Activated naive CD4-positive, alpha-beta T cell treated with anti-CD3 and anti-CD28 coated beads for 36 hours (primary cell): ENCODE measurements around the gene LHFPL6. TPM values are rescaled to one million over a fixed set of nuclear protein-coding genes. Genes with fewer than 3 reads are reported as not detected.

Experiments used
- CTCF ChIA-PET: fragments of 350-600 bp; sonication (Branson Sonifier 250); formaldehyde crosslinking; loops from one replicate; lab custom pipeline; 2021; ENCODE audit warnings: antibody characterized with exemption; lab: Charles Lee
- DNase-seq: peaks from one replicate; pipeline ENCODE4 v3.0.0-alpha.2; 2020
- H3K27ac Mint-ChIP-seq: one replicate; pipeline ENCODE4 v1.8.0; 2021; ENCODE audit warnings: mild to moderate bottlenecking, mixed read lengths
- H3K27me3 Mint-ChIP-seq: one replicate; pipeline ENCODE4 v1.8.0; 2021; ENCODE audit warnings: low read depth, mixed read lengths
- H3K36me3 Mint-ChIP-seq: one replicate; pipeline ENCODE4 v1.8.0; 2021; ENCODE audit warnings: low read depth, mixed read lengths
- H3K4me1 Mint-ChIP-seq: one replicate; pipeline ENCODE4 v1.8.0; 2021; ENCODE audit warnings: low read depth, mixed read lengths
- H3K4me3 Mint-ChIP-seq: one replicate; pipeline ENCODE4 v1.8.0; 2021; ENCODE audit warnings: mild to moderate bottlenecking, moderate library complexity, mixed read lengths
- H3K9me3 Mint-ChIP-seq: one replicate; pipeline ENCODE4 v1.8.0; 2021; ENCODE audit warnings: mixed read lengths
- intact Hi-C: fragments of 100-400 bp; cut with micrococcal nuclease; formaldehyde crosslinking; loops from one replicate; pipeline ENCODE4 v1.15.1; 2023
- total RNA-seq, 2 experiments: library from RNA; stranded (reverse); gene quantifications; one replicate each; pipeline ENCODE4 v1.2.3, GENCODE V29; 2021

LHFPL6 gene
- total RNA-seq, 2 experiments from 2014 or later, result 1.2 to 1.5 TPM

GRCh38 chr13:39499604-39500003 is 103.4 kb downstream of the LHFPL6 start:
- intact Hi-C loops, result no loop called here
- Mint-ChIP-seq H3K4me3 (no peak overlapping the region), H3K36me3 (no peaks in the 10 kb centered on the region), H3K27me3 (peaks cover 4% of the 10 kb centered on the region), H3K4me1 (no peaks in the 10 kb centered on the region), H3K9me3 (no peaks in the 10 kb centered on the region), H3K27ac (no peak overlapping the region)
- no peak for DNase-seq
- CTCF ChIA-PET, result interaction anchor here (0.6 kb wide), 1 partner anchor 15 kb away, joined by 4 read pairs; no protein-coding TSS in a partner anchor

- Mint-ChIP-seq H3K27me3 (peaks cover 4% of the 10 kb centered on the region), H3K27ac (no peak overlapping the region), H3K36me3 (no peaks in the 10 kb centered on the region), H3K9me3 (no peaks in the 10 kb centered on the region), H3K4me3 (no peak overlapping the region), H3K4me1 (no peaks in the 10 kb centered on the region)
- CTCF ChIA-PET, result no interaction called here
- intact Hi-C loops, result no loop called here
- no peak for DNase-seq
These were observed 104.4 kb downstream of the LHFPL6 start for GRCh38 chr13:39498471-39499114.

- no peaks in the 10 kb centered on the region for H3K4me1 Mint-ChIP-seq
- H3K27me3 Mint-ChIP-seq, result peaks cover 4% of the 10 kb centered on the region
- H3K4me3 Mint-ChIP-seq, result no peak overlapping the region
- H3K36me3 Mint-ChIP-seq, result no peaks in the 10 kb centered on the region
- H3K27ac Mint-ChIP-seq, result no peak overlapping the region
- no peak for DNase-seq
- intact Hi-C loops, result no loop called here
- CTCF ChIA-PET, result no interaction called here
- no peaks in the 10 kb centered on the region for H3K9me3 Mint-ChIP-seq
These were observed 106.5 kb downstream of the LHFPL6 start for GRCh38 chr13:39496506-39496905.

- Mint-ChIP-seq H3K9me3 (no peaks in the 10 kb centered on the region), H3K27ac (no peak overlapping the region), H3K27me3 (peaks cover 6% of the 10 kb centered on the region), H3K4me1 (no peaks in the 10 kb centered on the region), H3K36me3 (no peaks in the 10 kb centered on the region), H3K4me3 (no peak overlapping the region)
- CTCF ChIA-PET, result no interaction called here
- intact Hi-C loops, result no loop called here
- DNase-seq, result no peak
These were observed 108.4 kb downstream of the LHFPL6 start for GRCh38 chr13:39494633-39495032.

GRCh38 chr13:39494006-39494405 is 109.0 kb downstream of the LHFPL6 start:
- peaks cover 4% of the 10 kb centered on the region for H3K27me3 Mint-ChIP-seq
- no peak for DNase-seq
- no peak overlapping the region for H3K4me3 Mint-ChIP-seq
- intact Hi-C loops, result no loop called here
- H3K36me3 Mint-ChIP-seq, result no peaks in the 10 kb centered on the region
- no peaks in the 10 kb centered on the region for H3K4me1 Mint-ChIP-seq
- H3K9me3 Mint-ChIP-seq, result no peaks in the 10 kb centered on the region
- H3K27ac Mint-ChIP-seq, result no peak overlapping the region
- CTCF ChIA-PET, result no interaction called here

- intact Hi-C loops, result no loop called here
- CTCF ChIA-PET, result interaction anchor here (0.8 kb wide), 1 partner anchor 15 kb away, joined by 3 read pairs; no protein-coding TSS in a partner anchor
- Mint-ChIP-seq H3K9me3 (no peaks in the 10 kb centered on the region), H3K4me1 (no peaks in the 10 kb centered on the region), H3K27me3 (peaks cover 4% of the 10 kb centered on the region), H3K27ac (no peak overlapping the region), H3K36me3 (no peaks in the 10 kb centered on the region), H3K4me3 (no peak overlapping the region)
- DNase-seq, result no peak
These were observed 112.9 kb downstream of the LHFPL6 start for GRCh38 chr13:39490136-39490535.

DNA sequence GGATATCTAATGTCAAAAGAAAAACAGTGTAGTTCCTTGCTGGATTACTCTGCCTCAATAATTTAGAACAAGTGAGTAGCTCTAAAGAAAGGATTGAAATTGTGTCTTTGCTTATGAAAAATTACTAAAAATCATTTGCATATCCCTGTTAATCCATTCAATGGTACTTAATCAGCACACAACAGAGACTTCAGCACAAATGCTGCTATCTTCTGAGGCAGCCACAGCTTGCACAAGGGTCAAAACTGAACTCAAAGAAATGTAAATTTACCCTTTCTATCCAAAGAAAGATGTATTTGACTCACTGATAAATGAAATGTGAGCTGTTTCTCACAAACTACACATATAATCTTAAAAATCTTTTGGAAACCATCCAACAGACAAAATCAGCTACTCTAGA is 116.2 kb downstream of the LHFPL6 start:
- H3K27ac Mint-ChIP-seq, result no peak overlapping the region

DNA sequence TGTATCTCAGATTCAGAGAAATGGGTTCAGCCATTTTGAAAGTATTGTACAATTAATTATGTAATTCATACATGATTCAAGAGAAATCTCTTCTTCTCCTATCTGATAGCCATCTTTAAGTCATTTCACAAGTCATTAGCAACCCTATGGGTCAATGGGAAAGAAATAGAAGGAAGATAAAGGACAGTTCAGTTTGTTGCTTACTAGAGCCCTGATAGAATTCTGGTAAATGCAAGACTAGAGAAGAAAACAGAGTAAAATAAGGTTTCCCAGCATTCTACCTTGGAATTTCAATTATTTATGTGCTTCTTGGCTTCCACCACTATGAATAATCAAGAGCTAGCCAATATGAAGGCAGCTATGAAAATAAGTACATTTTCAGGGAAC is 117.7 kb downstream of the LHFPL6 start:
- no peak overlapping the region for H3K27ac Mint-ChIP-seq
- no peaks in the 10 kb centered on the region for H3K36me3 Mint-ChIP-seq
- H3K9me3 Mint-ChIP-seq, result no peaks in the 10 kb centered on the region
- no peaks in the 10 kb centered on the region for H3K4me1 Mint-ChIP-seq
- DNase-seq, result no peak
- H3K27me3 Mint-ChIP-seq, result peaks cover 6% of the 10 kb centered on the region
- intact Hi-C loops, result no loop called here
- CTCF ChIA-PET, result no interaction called here
- no peak overlapping the region for H3K4me3 Mint-ChIP-seq

More for the DNA sequence above, 116.2 kb downstream of the LHFPL6 start:
- intact Hi-C loops, result no loop called here
- DNase-seq, result no peak
- Mint-ChIP-seq H3K36me3 (no peaks in the 10 kb centered on the region), H3K27me3 (peaks cover 6% of the 10 kb centered on the region), H3K4me3 (no peak overlapping the region), H3K9me3 (no peaks in the 10 kb centered on the region), H3K4me1 (no peaks in the 10 kb centered on the region)
- CTCF ChIA-PET, result no interaction called here

DNA sequence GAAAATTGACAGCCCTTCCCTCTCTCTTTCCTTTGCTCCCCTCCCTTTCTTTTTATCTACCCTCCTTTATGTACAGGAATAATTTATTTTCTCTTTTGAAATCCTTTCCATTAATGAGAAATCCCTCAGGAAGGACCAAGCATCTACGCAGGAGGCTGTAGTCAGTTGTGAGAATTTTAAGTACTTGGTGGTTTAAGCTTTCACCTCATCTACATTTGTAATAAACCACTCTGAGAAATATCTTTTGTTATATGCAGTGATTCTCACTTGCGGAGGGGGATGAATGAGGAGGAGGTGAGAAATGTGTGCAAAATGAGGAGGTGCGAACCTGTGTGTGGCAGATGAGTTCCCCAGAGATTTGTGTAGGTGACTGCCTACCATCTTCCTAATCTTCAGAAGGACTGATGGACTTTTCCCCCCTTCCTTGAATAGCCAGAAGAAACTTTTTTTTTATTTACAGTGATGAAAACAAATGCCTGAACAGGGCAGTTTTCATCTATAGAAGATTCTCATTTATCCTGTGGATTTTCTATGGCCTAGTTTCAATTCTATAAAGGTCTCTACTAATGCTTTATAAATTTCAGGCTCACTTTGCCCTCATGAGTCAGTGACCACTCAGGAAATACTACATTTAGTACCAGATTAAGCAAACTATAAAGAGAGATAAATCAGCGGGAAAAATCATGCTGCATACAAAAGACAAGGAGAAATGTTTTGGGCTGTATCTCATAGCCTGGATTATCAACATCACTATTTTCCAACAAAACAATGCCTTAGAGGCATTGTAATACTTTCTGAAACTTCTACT is 118.3 kb downstream of the LHFPL6 start:
- H3K4me3 Mint-ChIP-seq, result no peak overlapping the region
- H3K4me1 Mint-ChIP-seq, result no peaks in the 10 kb centered on the region
- no peak overlapping the region for H3K27ac Mint-ChIP-seq
- H3K9me3 Mint-ChIP-seq, result no peaks in the 10 kb centered on the region
- CTCF ChIA-PET, result no interaction called here
- intact Hi-C loops, result no loop called here
- DNase-seq, result no peak
- peaks cover 6% of the 10 kb centered on the region for H3K27me3 Mint-ChIP-seq
- H3K36me3 Mint-ChIP-seq, result no peaks in the 10 kb centered on the region

DNA sequence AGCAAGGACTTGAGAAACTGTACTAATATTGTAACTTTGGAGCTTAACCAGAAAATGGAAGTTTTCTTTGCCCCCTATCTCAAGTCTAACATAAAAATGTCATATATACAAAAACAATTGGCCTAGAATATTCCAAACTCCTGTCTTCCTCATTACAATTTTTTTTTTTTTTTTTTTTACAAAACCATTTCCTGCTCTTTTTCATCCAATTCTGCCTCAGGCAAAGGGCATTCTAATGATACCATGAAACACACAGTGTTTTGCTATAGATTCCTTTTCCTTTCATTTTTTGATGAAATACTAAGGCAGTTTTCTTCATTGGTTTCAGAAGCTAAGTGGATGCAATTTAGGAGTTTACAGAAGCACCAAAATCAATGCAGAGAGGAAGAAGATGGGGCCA is 119.7 kb downstream of the LHFPL6 start:
- CTCF ChIA-PET, result interaction anchor here (1.0 kb wide), 1 partner anchor 129 kb away, joined by 3 read pairs; no protein-coding TSS in a partner anchor
- no peak for DNase-seq

GRCh38 chr13:39481491-39481890 is 121.5 kb downstream of the LHFPL6 start:
- CTCF ChIA-PET, result no interaction called here
- H3K9me3 Mint-ChIP-seq, result no peaks in the 10 kb centered on the region
- no peak overlapping the region for H3K4me3 Mint-ChIP-seq
- DNase-seq, result no peak
- no peak overlapping the region for H3K27ac Mint-ChIP-seq
- H3K36me3 Mint-ChIP-seq, result no peaks in the 10 kb centered on the region
- no peaks in the 10 kb centered on the region for H3K4me1 Mint-ChIP-seq
- intact Hi-C loops, result no loop called here
- H3K27me3 Mint-ChIP-seq, result peaks cover 6% of the 10 kb centered on the region

More for the DNA sequence above, 119.7 kb downstream of the LHFPL6 start:
- H3K4me1 Mint-ChIP-seq, result no peaks in the 10 kb centered on the region
- intact Hi-C loops, result no loop called here
- no peaks in the 10 kb centered on the region for H3K9me3 Mint-ChIP-seq
- H3K36me3 Mint-ChIP-seq, result no peaks in the 10 kb centered on the region
- H3K4me3 Mint-ChIP-seq, result no peak overlapping the region
- H3K27me3 Mint-ChIP-seq, result peaks cover 6% of the 10 kb centered on the region
- H3K27ac Mint-ChIP-seq, result no peak overlapping the region

- Mint-ChIP-seq H3K36me3 (no peaks in the 10 kb centered on the region), H3K4me3 (no peak overlapping the region), H3K27me3 (peaks cover 8% of the 10 kb centered on the region), H3K4me1 (no peaks in the 10 kb centered on the region), H3K9me3 (no peaks in the 10 kb centered on the region), H3K27ac (no peak overlapping the region)
- CTCF ChIA-PET, result interaction anchor here (0.7 kb wide), 1 partner anchor 137 kb away, joined by 11 read pairs; no protein-coding TSS in a partner anchor
- intact Hi-C loops, result no loop called here
- DNase-seq, result no peak
These were observed 128.4 kb downstream of the LHFPL6 start for GRCh38 chr13:39474600-39474999.
